Stomach (tissue), 9 donors: ENCODE results near the gene SHLD1. TPM values are rescaled to one million over a fixed set of nuclear protein-coding genes. Genes with fewer than 3 reads are reported as not detected.

Experiments used
- DNase-seq, 2 donors: peaks; one replicate each; pipeline versions ENCODE4 v3.0.0 to v3.0.0-alpha.2; 2013 to 2019
- H3K27ac ChIP-seq, 5 donors: fragments of 200-600 bp in 4 of 5; sonication (generic) in 4 of 5; one replicate each; pipeline ENCODE4 v1.5.1; 2013 to 2019; ENCODE audit warnings: mild to moderate bottlenecking in 1 of 5, moderate library complexity in 1 of 5
- H3K27me3 ChIP-seq, 3 donors: fragments of 200-600 bp; sonication (generic); one replicate each; pipeline ENCODE4 v1.5.1; 2017 to 2019; ENCODE audit warnings: mixed run types in 1 of 3
- H3K36me3 ChIP-seq, 4 donors: fragments of 200-600 bp; sonication (generic); 1 replicate in 3 of 4; 2 replicates in 1 of 4; pipeline ENCODE4 v1.5.1; 2016 to 2019
- H3K4me1 ChIP-seq, 4 donors: fragments of 200-600 bp; sonication (generic); one replicate each; pipeline ENCODE4 v1.5.1; 2016 to 2019
- H3K4me3 ChIP-seq, 4 donors: fragments of 200-600 bp; sonication (generic) in 3 of 4; one replicate each; pipeline ENCODE4 v1.5.1; 2016 to 2019; ENCODE audit warnings: mild to moderate bottlenecking in 1 of 4
- H3K9me3 ChIP-seq, 4 donors: fragments of 200-600 bp; sonication (generic); one replicate each; pipeline ENCODE4 v1.5.1; 2016 to 2019
- CTCF ChIP-seq, 7 experiments: fragments of 450-650 bp in 4 of 7; fragments of 200-600 bp in 3 of 7; sonication (generic) in 3 of 7; IDR thresholded peaks; one replicate each; pipeline ENCODE4 v1.5.1; 2016 to 2019; ENCODE audit warnings: antibody characterized with exemption in 7 of 7, control low read depth in 2 of 7, mild to moderate bottlenecking in 1 of 7
- EP300 ChIP-seq: sonication (generic); formaldehyde crosslinking; IDR thresholded peaks from one replicate; pipeline ENCODE4 v1.6.1; 2017; ENCODE audit warnings: antibody characterized with exemption
- POLR2A ChIP-seq, 4 donors: fragments of 450-650 bp; IDR thresholded peaks; one replicate each; pipeline ENCODE4 v1.6.1; 2016; ENCODE audit warnings: antibody characterized with exemption in 4 of 4, control low read depth in 2 of 4, mild to moderate bottlenecking in 1 of 4, moderate library complexity in 1 of 4
- POLR2AphosphoS5 ChIP-seq, 3 donors: sonication (generic); formaldehyde crosslinking; IDR thresholded peaks; one replicate each; pipeline ENCODE4 v1.6.1; 2016; ENCODE audit warnings: antibody characterized with exemption in 3 of 3
- WGBS, 5 donors: extraction: QIAGEN DNeasy Blood & Tissue Kit in 3 of 5; methylation state at CpG; one replicate each; pipeline versions ENCODE4 v1.1.5 to v1.1.7; 2013 to 2018; 5-methylcytosine and 5-hydroxymethylcytosine counted together
- intact Hi-C: fragments of 100-400 bp; cut with DNase I; formaldehyde crosslinking; loops from one replicate; pipeline ENCODE4 v1.15.1; 2023; ENCODE audit warnings: low total_unique reads
- polyA plus RNA-seq, 3 donors: library from polyadenylated mRNA; stranded (reverse); fragments of 200-250 nt; gene quantifications; one replicate each; pipeline ENCODE4 v1.2.3, GENCODE V29; 2013
- total RNA-seq, 5 donors: library from RNA; depleted of rRNA; stranded (reverse); fragments of >200 nt; gene quantifications; one replicate each; pipeline versions ENCODE4 v1.1.0 to v1.2.3, GENCODE V29; 2014 to 2016
- donor health status: healthy with polysubstance abuse.
- donor health status: Bipolar disorder and iron deficiency.
- donor health status: healthy.

Gene SHLD1
- total and polyA plus RNA-seq, 8 donors, result 1.3 to 10.5 (median 3.5) TPM; not detected in 1

GRCh38 chr20:5890773-5891441 is 140.7 kb downstream of the SHLD1 start:
- TF ChIP-seq CTCF (IDR thresholded peaks at IDR 0.05) (no peak), POLR2AphosphoS5 (IDR thresholded peaks at IDR 0.05) (no peak), POLR2A (IDR thresholded peaks at IDR 0.05) (no peak), EP300 (no peak)
- Histone ChIP-seq H3K4me3 (no peak overlapping the region), H3K4me1 (no peaks in the 10 kb centered on the region), H3K27me3 (no peaks in the 10 kb centered on the region), H3K36me3 (no peaks in the 10 kb centered on the region), H3K9me3 (no peaks in the 10 kb centered on the region), H3K27ac (no peak overlapping the region)
- 71 to 82% (median 75%) methylated on average over 10 of the region's 10 CpGs for WGBS, 5 donors
- no peak for DNase-seq
- intact Hi-C loops, result no loop called here

GRCh38 chr20:5893052-5893451 is 142.9 kb downstream of the SHLD1 start:
- H3K36me3 ChIP-seq, result no peaks in the 10 kb centered on the region
- H3K4me3 ChIP-seq, result no peak overlapping the region
- TF ChIP-seq POLR2A (IDR thresholded peaks at IDR 0.05) (no peak), POLR2AphosphoS5 (IDR thresholded peaks at IDR 0.05) (no peak), EP300 (no peak), CTCF (IDR thresholded peaks at IDR 0.05) (no peak)
- H3K27ac ChIP-seq, result no peak overlapping the region
- 40 to 54% (median 45%) methylated on average over 3 of the region's 3 CpGs for WGBS, 5 donors
- no peaks in the 10 kb centered on the region for H3K9me3 ChIP-seq
- intact Hi-C loops, result no loop called here
- no peak for DNase-seq
- H3K27me3 ChIP-seq, result peaks cover 0 to 5% (median 0%) of the 10 kb centered on the region in 3 donors
- no peaks in the 10 kb centered on the region for H3K4me1 ChIP-seq

- TF ChIP-seq EP300, result no peak
- no peak for TF ChIP-seq POLR2A (IDR thresholded peaks at IDR 0.05)
- no peak for TF ChIP-seq CTCF (IDR thresholded peaks at IDR 0.05)
- TF ChIP-seq POLR2AphosphoS5 (IDR thresholded peaks at IDR 0.05), result no peak
- no peak overlapping the region for H3K27ac ChIP-seq
- no peak for DNase-seq
- intact Hi-C loops, result no loop called here
- WGBS, 5 donors, result 73 to 90% (median 85%) methylated on average over 2 of the region's 2 CpGs
- H3K4me3 ChIP-seq, result no peak overlapping the region
- peaks cover 0 to 5% (median 0%) of the 10 kb centered on the region in 3 donors for H3K27me3 ChIP-seq
- H3K36me3 ChIP-seq, result no peaks in the 10 kb centered on the region
- no peaks in the 10 kb centered on the region for H3K4me1 ChIP-seq
- no peaks in the 10 kb centered on the region for H3K9me3 ChIP-seq
These were observed 143.4 kb downstream of the SHLD1 start for GRCh38 chr20:5893621-5894020.

GRCh38 chr20:5895626-5896025 is 145.4 kb downstream of the SHLD1 start:
- intact Hi-C loops, result no loop called here
- no peak overlapping the region for H3K27ac ChIP-seq
- H3K4me1 ChIP-seq, result no peaks in the 10 kb centered on the region
- no peaks in the 10 kb centered on the region for H3K36me3 ChIP-seq
- 73 to 91% (median 88%) methylated on average over 2 of the region's 2 CpGs for WGBS, 5 donors
- no peak for DNase-seq
- peaks cover 0 to 5% (median 0%) of the 10 kb centered on the region in 3 donors for H3K27me3 ChIP-seq
- TF ChIP-seq CTCF (IDR thresholded peaks at IDR 0.05) (no peak), EP300 (no peak), POLR2A (IDR thresholded peaks at IDR 0.05) (no peak), POLR2AphosphoS5 (IDR thresholded peaks at IDR 0.05) (no peak)
- H3K9me3 ChIP-seq, result no peaks in the 10 kb centered on the region
- H3K4me3 ChIP-seq, result no peak overlapping the region
